Measurements from ENCODE around the gene CNN2. TPM values are rescaled to one million over a fixed set of nuclear protein-coding genes. Genes with fewer than 3 reads are reported as not detected.
A peak's percentile ranks its signal among the peaks of the same experiment; 100 is the strongest.

CNN2 gene
- total and polyA plus RNA-seq, 2 donors from 2014 or later, result 64.1 to 131 TPM

DNA sequence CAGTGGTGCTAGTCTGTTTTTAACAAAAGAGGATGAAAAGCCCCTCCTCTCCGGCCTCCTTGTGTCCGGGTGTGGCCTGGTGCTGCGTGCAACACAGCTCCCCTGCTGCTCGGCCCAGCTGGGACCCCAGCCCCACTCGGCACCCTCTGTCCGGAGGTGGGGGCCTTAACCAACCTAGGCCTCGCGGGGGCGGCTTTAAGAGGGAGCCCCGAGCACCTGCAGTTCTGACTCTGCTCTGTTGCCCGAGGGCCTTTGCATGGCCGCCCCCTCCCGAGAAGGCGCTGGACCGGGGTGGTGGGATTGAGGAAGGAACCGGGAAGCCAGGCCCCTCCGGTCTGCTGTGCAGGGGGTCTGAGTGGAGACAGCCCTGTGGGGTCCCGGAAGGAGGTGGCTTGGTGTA lies 31.9 kb upstream of the CNN2 start:
- intact Hi-C loops (cut with DNase I), result no loop called here
- peak in 1 of 5 donors; percentile 78 for DNase-seq
- H3K9me3 ChIP-seq (ENCODE audit: control insufficient read depth in 2 of 3, insufficient read depth in 1 of 3, low read length in 3 of 3), result no peaks in the 10 kb centered on the region
- H3K4me3 ChIP-seq (ENCODE audit: low read length in 3 of 3), result no peak overlapping the region
- H3K9ac ChIP-seq (ENCODE audit: low read length in 3 of 3), result no peak overlapping the region
- TF ChIP-seq, protein P1, sequence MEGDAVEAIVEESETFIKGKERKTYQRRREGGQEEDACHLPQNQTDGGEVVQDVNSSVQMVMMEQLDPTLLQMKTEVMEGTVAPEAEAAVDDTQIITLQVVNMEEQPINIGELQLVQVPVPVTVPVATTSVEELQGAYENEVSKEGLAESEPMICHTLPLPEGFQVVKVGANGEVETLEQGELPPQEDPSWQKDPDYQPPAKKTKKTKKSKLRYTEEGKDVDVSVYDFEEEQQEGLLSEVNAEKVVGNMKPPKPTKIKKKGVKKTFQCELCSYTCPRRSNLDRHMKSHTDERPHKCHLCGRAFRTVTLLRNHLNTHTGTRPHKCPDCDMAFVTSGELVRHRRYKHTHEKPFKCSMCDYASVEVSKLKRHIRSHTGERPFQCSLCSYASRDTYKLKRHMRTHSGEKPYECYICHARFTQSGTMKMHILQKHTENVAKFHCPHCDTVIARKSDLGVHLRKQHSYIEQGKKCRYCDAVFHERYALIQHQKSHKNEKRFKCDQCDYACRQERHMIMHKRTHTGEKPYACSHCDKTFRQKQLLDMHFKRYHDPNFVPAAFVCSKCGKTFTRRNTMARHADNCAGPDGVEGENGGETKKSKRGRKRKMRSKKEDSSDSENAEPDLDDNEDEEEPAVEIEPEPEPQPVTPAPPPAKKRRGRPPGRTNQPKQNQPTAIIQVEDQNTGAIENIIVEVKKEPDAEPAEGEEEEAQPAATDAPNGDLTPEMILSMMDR (IDR thresholded peaks at IDR 0.05; ENCODE audit: borderline replicate concordance, extremely low read depth, insufficient read depth), result no peak
- peaks cover 16% of the 10 kb centered on the region for H3K27me3 ChIP-seq (ENCODE audit: control insufficient read depth, insufficient read depth, low read length)
- H3K27ac ChIP-seq (ENCODE audit: low read depth in 2 of 2, low read length in 2 of 2), result peak overlapping the region; percentile 72 to 77
- FAIRE-seq, result no peak
- peaks cover 0 to 3% (median 0%) of the 10 kb centered on the region in 3 donors for H3K36me3 ChIP-seq (ENCODE audit: control insufficient read depth in 2 of 3, insufficient read depth in 3 of 3, low read length in 3 of 3)
- H3K4me1 ChIP-seq (ENCODE audit: control insufficient read depth in 2 of 3, insufficient read depth in 2 of 3, low read depth in 1 of 3, low read length in 3 of 3), result peaks cover 0 to 15% (median 14%) of the 10 kb centered on the region in 3 donors

DNA sequence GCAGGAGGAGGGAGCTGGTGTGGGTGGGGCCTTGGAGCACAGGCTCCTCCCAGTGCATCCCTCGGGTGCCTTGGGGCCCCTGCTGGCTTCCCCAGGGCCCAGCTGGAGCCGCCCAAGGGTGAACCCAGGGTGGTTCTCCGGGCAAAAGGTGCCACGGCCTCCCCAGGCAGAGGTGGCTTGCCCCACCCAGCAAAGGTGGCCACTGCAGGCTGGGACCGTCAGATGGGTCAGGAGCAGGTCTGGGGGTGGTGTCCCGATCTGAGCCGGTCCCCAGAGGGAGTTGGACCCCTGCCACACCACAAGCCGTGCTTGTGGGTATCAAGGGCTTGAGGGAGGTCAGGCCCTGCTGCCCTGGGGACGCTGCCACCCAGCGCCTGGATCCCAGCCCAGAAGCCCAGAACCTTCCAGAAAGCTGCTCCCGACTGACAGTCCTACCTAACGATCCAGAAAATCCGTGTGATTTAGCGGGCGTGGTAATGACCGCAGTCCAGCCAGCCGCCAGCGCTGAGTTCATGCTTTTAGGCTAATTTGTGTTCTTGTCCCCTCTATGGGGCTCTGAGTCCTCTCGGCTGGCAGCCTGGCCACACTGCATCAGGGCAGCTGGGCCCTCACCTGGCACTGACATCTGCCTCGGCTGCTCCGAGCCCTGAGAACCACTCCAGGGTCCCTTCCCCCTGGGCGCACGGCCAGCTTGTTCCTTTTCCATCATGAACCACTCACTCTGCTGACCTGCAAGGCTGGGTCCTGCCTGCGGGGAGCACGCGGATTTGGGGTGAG lies 31.2 kb upstream of the CNN2 start:
- H3K4me3 ChIP-seq (ENCODE audit: low read length in 3 of 3), result no peak overlapping the region
- intact Hi-C loops (cut with DNase I), result no loop called here
- DNase-seq (peak in 2 of 5 donors; percentile 35 to 93), FAIRE-seq (no peak)
- TF ChIP-seq, protein P1 (IDR thresholded peaks at IDR 0.05; ENCODE audit: borderline replicate concordance, extremely low read depth, insufficient read depth), result no peak
- H3K9me3 ChIP-seq (ENCODE audit: control insufficient read depth in 2 of 3, insufficient read depth in 1 of 3, low read length in 3 of 3), result no peaks in the 10 kb centered on the region
- H3K36me3 ChIP-seq (ENCODE audit: control insufficient read depth in 2 of 3, insufficient read depth in 3 of 3, low read length in 3 of 3), result peaks cover 0 to 3% (median 0%) of the 10 kb centered on the region in 3 donors
- H3K4me1 ChIP-seq (ENCODE audit: control insufficient read depth in 2 of 3, insufficient read depth in 2 of 3, low read depth in 1 of 3, low read length in 3 of 3), result peaks cover 0 to 15% (median 14%) of the 10 kb centered on the region in 3 donors
- H3K27ac ChIP-seq (ENCODE audit: low read depth in 2 of 2, low read length in 2 of 2), result peak overlapping the region; percentile 72 to 77
- H3K27me3 ChIP-seq (ENCODE audit: control insufficient read depth, insufficient read depth, low read length), result peaks cover 17% of the 10 kb centered on the region
- no peak overlapping the region for H3K9ac ChIP-seq (ENCODE audit: low read length in 3 of 3)

DNA sequence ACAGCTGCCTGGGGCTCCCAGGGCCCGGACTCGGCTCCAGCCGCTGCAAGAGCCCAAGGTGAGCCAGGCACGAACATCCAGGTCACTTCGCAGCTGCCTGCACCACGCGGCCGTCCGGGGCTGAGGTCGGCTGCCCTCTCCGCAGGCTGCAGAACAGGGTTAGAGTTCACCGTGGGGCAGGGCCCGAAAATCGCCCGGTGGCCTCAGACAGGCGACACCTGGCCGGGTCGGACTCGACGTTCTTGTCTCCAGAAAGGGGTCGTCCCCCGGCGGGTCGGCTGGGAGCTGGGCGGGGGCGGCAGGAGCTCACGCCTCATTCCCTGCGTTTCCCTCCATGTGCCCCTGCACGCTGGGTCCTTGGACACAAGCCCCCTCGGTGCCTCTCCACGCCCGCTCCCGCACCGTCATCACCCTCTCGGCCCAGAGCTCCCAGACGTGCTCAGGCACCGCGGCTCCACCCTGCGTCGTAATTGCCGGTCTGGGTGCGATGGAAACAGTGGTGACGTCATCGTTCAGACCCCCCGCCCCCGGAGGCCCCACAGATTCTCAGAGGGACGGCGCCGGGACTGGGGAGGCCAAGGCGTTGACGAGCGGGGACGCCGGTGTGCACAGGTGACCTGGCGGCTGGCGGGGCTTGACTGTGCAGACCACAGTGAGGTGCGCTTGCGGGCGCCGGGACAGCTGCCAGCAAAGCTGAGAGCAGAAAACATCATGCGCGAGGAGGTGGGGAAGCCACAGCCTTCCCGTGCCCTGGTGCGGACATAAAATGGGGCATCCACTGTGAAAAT lies 30.2 kb upstream of the CNN2 start:
- intact Hi-C loops (cut with DNase I), result no loop called here
- no peak overlapping the region for H3K4me3 ChIP-seq (ENCODE audit: low read length in 3 of 3)
- peaks cover 17% of the 10 kb centered on the region for H3K27me3 ChIP-seq (ENCODE audit: control insufficient read depth, insufficient read depth, low read length)
- no peak overlapping the region for H3K9ac ChIP-seq (ENCODE audit: low read length in 3 of 3)
- FAIRE-seq, result no peak
- no peaks in the 10 kb centered on the region for H3K36me3 ChIP-seq (ENCODE audit: control insufficient read depth in 2 of 3, insufficient read depth in 3 of 3, low read length in 3 of 3)
- H3K9me3 ChIP-seq (ENCODE audit: control insufficient read depth in 2 of 3, insufficient read depth in 1 of 3, low read length in 3 of 3), result no peaks in the 10 kb centered on the region
- peaks cover 0 to 15% (median 14%) of the 10 kb centered on the region in 3 donors for H3K4me1 ChIP-seq (ENCODE audit: control insufficient read depth in 2 of 3, insufficient read depth in 2 of 3, low read depth in 1 of 3, low read length in 3 of 3)
- TF ChIP-seq, protein P1 (IDR thresholded peaks at IDR 0.05; ENCODE audit: borderline replicate concordance, extremely low read depth, insufficient read depth), result no peak
- DNase-seq, result peak; percentile 60 to 87 (median 74)
- peak overlapping the region; percentile 32 to 77 for H3K27ac ChIP-seq (ENCODE audit: low read depth in 2 of 2, low read length in 2 of 2)

All from kidney (tissue), 14 donors.